Measurements from ENCODE around the gene TRAF3. TPM values are rescaled to one million over a fixed set of nuclear protein-coding genes. Genes with fewer than 3 reads are reported as not detected.

TRAF3 gene
- polyA plus RNA-seq, 1 experiment, result 20.1 TPM

GRCh38 chr14:102897299-102898027 lies 120.2 kb downstream of the TRAF3 start:
- POLR2A ChIA-PET, result interaction anchor here (0.5 kb wide), 1 partner anchor 37 kb away, joined by 4 read pairs; no protein-coding TSS in a partner anchor
- DNase-seq (ENCODE audit: low read depth), result no peak
- CTCF ChIA-PET, result interaction anchor here (0.7 to 1.3 kb wide), 3 partner anchors 8 to 124 kb away, joined by 3 to 4 read pairs (median 3); no protein-coding TSS in a partner anchor
- Histone ChIP-seq H3K27me3 (ENCODE audit: control insufficient read depth, insufficient read depth, low read length) (no peaks in the 10 kb centered on the region), H3K36me3 (ENCODE audit: control insufficient read depth, insufficient read depth, low read length) (peaks cover 6% of the 10 kb centered on the region), H3K4me3 (ENCODE audit: low read depth, low read length) (no peak overlapping the region)
- TF ChIP-seq, protein P1, sequence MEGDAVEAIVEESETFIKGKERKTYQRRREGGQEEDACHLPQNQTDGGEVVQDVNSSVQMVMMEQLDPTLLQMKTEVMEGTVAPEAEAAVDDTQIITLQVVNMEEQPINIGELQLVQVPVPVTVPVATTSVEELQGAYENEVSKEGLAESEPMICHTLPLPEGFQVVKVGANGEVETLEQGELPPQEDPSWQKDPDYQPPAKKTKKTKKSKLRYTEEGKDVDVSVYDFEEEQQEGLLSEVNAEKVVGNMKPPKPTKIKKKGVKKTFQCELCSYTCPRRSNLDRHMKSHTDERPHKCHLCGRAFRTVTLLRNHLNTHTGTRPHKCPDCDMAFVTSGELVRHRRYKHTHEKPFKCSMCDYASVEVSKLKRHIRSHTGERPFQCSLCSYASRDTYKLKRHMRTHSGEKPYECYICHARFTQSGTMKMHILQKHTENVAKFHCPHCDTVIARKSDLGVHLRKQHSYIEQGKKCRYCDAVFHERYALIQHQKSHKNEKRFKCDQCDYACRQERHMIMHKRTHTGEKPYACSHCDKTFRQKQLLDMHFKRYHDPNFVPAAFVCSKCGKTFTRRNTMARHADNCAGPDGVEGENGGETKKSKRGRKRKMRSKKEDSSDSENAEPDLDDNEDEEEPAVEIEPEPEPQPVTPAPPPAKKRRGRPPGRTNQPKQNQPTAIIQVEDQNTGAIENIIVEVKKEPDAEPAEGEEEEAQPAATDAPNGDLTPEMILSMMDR (IDR thresholded peaks at IDR 0.05; ENCODE audit: insufficient read depth, low read depth, low read length), result no peak

DNA sequence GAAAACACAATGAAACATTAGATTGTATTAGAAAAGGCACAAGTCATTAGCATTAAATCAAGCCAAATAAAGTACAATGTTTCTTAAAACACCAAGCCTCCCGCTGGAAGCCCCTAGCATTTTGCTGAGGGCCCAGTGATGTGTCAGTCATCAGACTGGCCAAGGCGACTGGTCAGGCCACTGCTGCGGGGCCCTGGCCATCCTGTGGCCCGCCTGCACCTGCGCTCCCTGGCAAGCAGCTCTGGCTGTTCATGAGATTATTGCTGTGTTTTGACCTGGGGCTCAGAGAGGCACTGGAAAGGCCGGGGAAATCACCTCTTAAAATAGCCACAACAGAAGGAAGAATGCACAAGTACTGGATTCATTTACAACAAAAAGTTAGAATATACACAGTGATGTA lies 121.0 kb downstream of the TRAF3 start:
- H3K36me3 ChIP-seq (ENCODE audit: control insufficient read depth, insufficient read depth, low read length), result peaks cover 8% of the 10 kb centered on the region

GRCh38 chr14:102898776-102899515 lies 121.7 kb downstream of the TRAF3 start:
- DNase-seq (ENCODE audit: low read depth), result no peak
- TF ChIP-seq, protein P1 (IDR thresholded peaks at IDR 0.05; ENCODE audit: insufficient read depth, low read depth, low read length), result no peak
- Histone ChIP-seq H3K4me3 (ENCODE audit: low read depth, low read length) (no peak overlapping the region), H3K36me3 (ENCODE audit: control insufficient read depth, insufficient read depth, low read length) (peaks cover 12% of the 10 kb centered on the region), H3K27me3 (ENCODE audit: control insufficient read depth, insufficient read depth, low read length) (no peaks in the 10 kb centered on the region)
- ChIA-PET POLR2A (no interaction called here), CTCF (no interaction called here)

More for the DNA sequence above, 121.0 kb downstream of the TRAF3 start:
- TF ChIP-seq, protein P1 (IDR thresholded peaks at IDR 0.05; ENCODE audit: insufficient read depth, low read depth, low read length), result no peak
- Histone ChIP-seq H3K4me3 (ENCODE audit: low read depth, low read length) (no peak overlapping the region), H3K27me3 (ENCODE audit: control insufficient read depth, insufficient read depth, low read length) (no peaks in the 10 kb centered on the region)
- ChIA-PET CTCF (no interaction called here), POLR2A (no interaction called here)
- no peak for DNase-seq (ENCODE audit: low read depth)

DNA sequence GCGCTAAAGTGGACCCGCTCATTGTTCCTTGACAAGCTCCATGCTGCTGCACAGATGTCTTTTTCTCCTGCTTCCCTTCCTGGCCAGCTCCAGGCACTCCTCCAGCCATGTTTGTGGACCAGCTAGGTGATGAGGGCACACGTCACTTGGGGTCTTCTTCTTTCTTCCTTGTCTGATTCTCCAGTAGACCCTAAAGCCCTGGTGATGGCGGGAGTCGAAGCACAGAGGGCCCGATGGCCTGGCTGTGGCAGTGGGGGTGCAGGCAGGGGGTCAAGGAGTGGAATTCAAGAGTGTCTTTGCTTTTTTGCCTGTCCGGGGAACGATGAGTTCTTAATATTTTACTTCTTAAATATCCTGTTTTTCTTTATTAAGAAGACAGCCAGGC lies 122.3 kb downstream of the TRAF3 start:
- no peak for DNase-seq (ENCODE audit: low read depth)
- CTCF ChIA-PET, result no interaction called here
- POLR2A ChIA-PET, result no interaction called here
- H3K36me3 ChIP-seq (ENCODE audit: control insufficient read depth, insufficient read depth, low read length), result peaks cover 13% of the 10 kb centered on the region
- H3K27me3 ChIP-seq (ENCODE audit: control insufficient read depth, insufficient read depth, low read length), result no peaks in the 10 kb centered on the region
- no peak overlapping the region for H3K4me3 ChIP-seq (ENCODE audit: low read depth, low read length)
- TF ChIP-seq, protein P1 (IDR thresholded peaks at IDR 0.05; ENCODE audit: insufficient read depth, low read depth, low read length), result no peak

Measured in BJ (cell line).